22Rv1 (cell line): ENCODE data around the gene AAGAB.

Experiments
- ZFX ChIP-seq: fragments of 450-650 bp; IDR thresholded peaks from 2 replicates; pipeline ENCODE4 v1.6.1; 2017; ENCODE audit warnings: antibody characterized with exemption, borderline replicate concordance
- TF ChIP-seq, protein P1 (sequence below): fragments of 450-650 bp; IDR thresholded peaks from 2 replicates; pipeline ENCODE4 v1.5.1; 2017; ENCODE audit warnings: mild to moderate bottlenecking

GRCh38 chr15:67174446-67174845 lies 80.0 kb downstream of the AAGAB start:
- TF ChIP-seq, protein P1, sequence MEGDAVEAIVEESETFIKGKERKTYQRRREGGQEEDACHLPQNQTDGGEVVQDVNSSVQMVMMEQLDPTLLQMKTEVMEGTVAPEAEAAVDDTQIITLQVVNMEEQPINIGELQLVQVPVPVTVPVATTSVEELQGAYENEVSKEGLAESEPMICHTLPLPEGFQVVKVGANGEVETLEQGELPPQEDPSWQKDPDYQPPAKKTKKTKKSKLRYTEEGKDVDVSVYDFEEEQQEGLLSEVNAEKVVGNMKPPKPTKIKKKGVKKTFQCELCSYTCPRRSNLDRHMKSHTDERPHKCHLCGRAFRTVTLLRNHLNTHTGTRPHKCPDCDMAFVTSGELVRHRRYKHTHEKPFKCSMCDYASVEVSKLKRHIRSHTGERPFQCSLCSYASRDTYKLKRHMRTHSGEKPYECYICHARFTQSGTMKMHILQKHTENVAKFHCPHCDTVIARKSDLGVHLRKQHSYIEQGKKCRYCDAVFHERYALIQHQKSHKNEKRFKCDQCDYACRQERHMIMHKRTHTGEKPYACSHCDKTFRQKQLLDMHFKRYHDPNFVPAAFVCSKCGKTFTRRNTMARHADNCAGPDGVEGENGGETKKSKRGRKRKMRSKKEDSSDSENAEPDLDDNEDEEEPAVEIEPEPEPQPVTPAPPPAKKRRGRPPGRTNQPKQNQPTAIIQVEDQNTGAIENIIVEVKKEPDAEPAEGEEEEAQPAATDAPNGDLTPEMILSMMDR: no peak
- TF ChIP-seq ZFX: no peak
